Neutrophil (primary cell): Measurements from ENCODE around the gene ZNF117.
"Not testable (repeated sequence)": the region's sequence is repeated elsewhere in the genome, so short reads cannot be mapped to it uniquely, and the experiment has no call there.

Experiments used
- H3K27ac ChIP-seq: fragments of 200-600 bp; sonication (generic); 2 replicates; pipeline ENCODE4 v1.5.1; 2016; ENCODE audit warnings: mild to moderate bottlenecking, moderate library complexity
- H3K27me3 ChIP-seq: fragments of 200-600 bp; sonication (generic); 2 replicates; pipeline ENCODE4 v1.6.0; 2016; ENCODE audit warnings: mild to moderate bottlenecking
- H3K36me3 ChIP-seq: fragments of 200-600 bp; sonication (generic); 2 replicates; pipeline ENCODE4 v1.5.1; 2017
- H3K4me1 ChIP-seq, 2 experiments: fragments of 200-600 bp in 1 of 2; sonication (generic) in 1 of 2; 1 replicate in 1 of 2; 2 replicates in 1 of 2; pipeline versions ENCODE4 v1.5.1 to v1.6.1; 2013 to 2016; ENCODE audit warnings: low read depth in 1 of 2, low read length in 1 of 2, mild to moderate bottlenecking in 1 of 2, moderate library complexity in 1 of 2; ENCODE audit not compliant: control insufficient read depth in 1 of 2, insufficient read depth in 1 of 2
- H3K4me3 ChIP-seq, 2 experiments: fragments of 200-600 bp in 1 of 2; sonication (generic) in 1 of 2; 1 replicate in 1 of 2; 2 replicates in 1 of 2; pipeline ENCODE4 v1.5.1; 2013 to 2016; ENCODE audit warnings: low read depth in 1 of 2, low read length in 1 of 2, mild to moderate bottlenecking in 1 of 2, moderate library complexity in 1 of 2
- H3K9me3 ChIP-seq: fragments of 200-600 bp; sonication (generic); 2 replicates; pipeline ENCODE4 v1.5.1; 2016
- CTCF ChIP-seq: fragments of 200-600 bp; sonication (generic); IDR thresholded peaks from 2 replicates; pipeline ENCODE4 v1.5.1; 2016; ENCODE audit warnings: antibody characterized with exemption

ZNF117 gene

GRCh38 chr7:64990936-64991335 lies at the start of gene ZNF117:
Gene ZNF117 (minus strand): TSS chr7:64991036.
- peaks cover 35% of the 10 kb centered on the region for H3K9me3 ChIP-seq

DNA sequence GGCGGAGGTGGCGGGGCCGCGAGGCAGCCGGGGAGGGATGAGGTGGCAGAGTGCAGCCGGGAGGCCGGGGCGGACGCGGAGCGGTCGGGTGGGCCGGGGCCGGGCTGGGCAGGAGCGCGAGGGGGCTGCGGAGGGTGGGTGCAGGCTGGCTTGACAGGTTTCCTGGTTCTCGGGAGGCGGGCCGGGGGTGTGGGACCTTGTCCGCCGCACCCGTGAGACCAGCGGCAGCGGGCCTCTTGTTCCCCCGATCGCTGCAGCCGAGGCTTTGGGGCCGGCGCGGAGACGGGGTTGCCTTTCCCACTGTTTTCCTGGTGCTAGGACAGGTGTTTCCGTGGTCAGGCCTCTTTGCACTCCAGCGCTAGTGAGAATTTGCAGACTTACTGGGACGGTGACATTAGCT lies 47.9 kb upstream of the ZNF117 start:
- H3K36me3 ChIP-seq, H3K27me3 ChIP-seq, H3K9me3 ChIP-seq: not testable (repeated sequence)
- H3K4me1 ChIP-seq, result peaks cover 34 to 36% of the 10 kb centered on the region in 2 experiments
- H3K4me3 ChIP-seq, result peak overlapping the region; percentile 56 to 82
- peak overlapping the region; percentile 90 for H3K27ac ChIP-seq

More at GRCh38 chr7:64990936-64991335, at the start of gene ZNF117:
- no peaks in the 10 kb centered on the region for H3K27me3 ChIP-seq
- TF ChIP-seq CTCF, result no peak
- H3K36me3 ChIP-seq, result no peaks in the 10 kb centered on the region
- no peak within 1 kb of the TSS for H3K4me3 ChIP-seq
- peak within 1 kb of the TSS; percentile 26 for H3K27ac ChIP-seq
- H3K4me1 ChIP-seq, result no peaks in the 10 kb centered on the region

GRCh38 chr7:65037740-65038688 lies 47.2 kb upstream of the ZNF117 start:
- Histone ChIP-seq H3K36me3 (no peaks in the 10 kb centered on the region), H3K9me3 (no peaks in the 10 kb centered on the region), H3K27ac (peak overlapping the region; percentile 90), H3K27me3 (no peaks in the 10 kb centered on the region), H3K4me3 (peak overlapping the region; percentile 63 to 82), H3K4me1 (peaks cover 34 to 36% of the 10 kb centered on the region in 2 experiments)
- no peak for TF ChIP-seq CTCF

DNA sequence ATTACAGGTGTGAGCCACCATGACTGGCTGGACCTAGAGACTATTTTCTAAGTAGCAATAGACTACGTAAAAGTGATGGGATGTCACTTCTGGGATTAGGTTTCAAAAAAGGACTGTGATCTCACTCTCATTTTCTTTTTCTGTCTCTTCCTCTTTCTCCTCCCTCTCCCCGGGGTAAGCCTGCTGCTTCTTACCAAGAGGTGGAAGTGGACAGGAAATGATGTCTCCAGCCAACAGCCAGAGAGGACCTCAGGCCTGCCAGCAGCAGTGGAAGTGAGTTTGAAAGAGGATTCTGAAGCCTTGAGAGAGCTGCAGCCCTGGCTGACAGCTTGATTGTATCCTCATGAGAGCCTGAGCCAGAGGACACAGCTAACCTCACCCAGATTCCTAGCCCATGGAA lies 45.7 kb upstream of the ZNF117 start:
- not testable (repeated sequence) for H3K9me3 ChIP-seq, H3K36me3 ChIP-seq, H3K27me3 ChIP-seq
- Histone ChIP-seq H3K4me3 (peak overlapping the region; percentile 23 to 42), H3K4me1 (peaks cover 34 to 36% of the 10 kb centered on the region in 2 experiments), H3K27ac (peak overlapping the region; percentile 90)

GRCh38 chr7:65035469-65035868 lies 44.6 kb upstream of the ZNF117 start:
- H3K9me3 ChIP-seq, H3K27me3 ChIP-seq, H3K36me3 ChIP-seq: not testable (repeated sequence)
- peaks cover 34 to 36% of the 10 kb centered on the region in 2 experiments for H3K4me1 ChIP-seq
- H3K4me3 ChIP-seq, result peak overlapping the region; percentile 23 to 42
- H3K27ac ChIP-seq, result peak overlapping the region; percentile 90

DNA sequence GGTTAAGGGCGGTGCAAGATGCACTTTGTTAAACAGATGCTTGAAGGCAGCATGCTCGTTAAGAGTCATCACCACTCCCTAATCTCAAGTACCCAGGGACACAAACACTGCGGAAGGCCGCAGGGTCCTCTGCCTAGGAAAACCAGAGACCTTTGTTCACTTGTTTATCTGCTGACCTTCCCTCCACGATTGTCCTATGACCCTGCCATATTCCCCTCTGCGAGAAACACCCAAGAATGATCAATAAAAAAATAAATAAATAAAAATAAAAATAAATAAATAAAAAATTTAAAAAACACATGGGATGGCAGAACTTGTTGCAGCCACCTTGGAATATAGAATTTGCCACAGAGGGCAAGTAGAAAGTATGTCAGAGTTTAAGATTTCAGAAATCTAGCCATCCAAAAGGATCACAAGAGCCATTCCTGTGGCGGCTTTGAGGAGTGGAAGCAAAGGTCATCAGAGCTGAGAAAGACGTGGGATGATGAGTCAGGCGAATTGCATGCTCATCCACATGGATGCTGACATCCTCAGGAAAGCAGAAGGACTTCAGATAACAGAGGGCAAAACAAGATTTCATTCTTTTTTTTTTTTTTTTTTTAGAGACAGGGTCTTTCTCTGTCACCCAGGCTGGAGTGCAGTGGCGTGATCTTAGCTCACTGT lies 43.4 kb upstream of the ZNF117 start:
- not testable (repeated sequence) for H3K9me3 ChIP-seq, H3K36me3 ChIP-seq, H3K4me3 ChIP-seq, H3K27ac ChIP-seq, H3K27me3 ChIP-seq
- peaks cover 27 to 29% of the 10 kb centered on the region in 2 experiments for H3K4me1 ChIP-seq

- H3K27ac ChIP-seq, H3K4me3 ChIP-seq, H3K9me3 ChIP-seq, H3K36me3 ChIP-seq, H3K27me3 ChIP-seq: not testable (repeated sequence)
- H3K4me1 ChIP-seq, result peaks cover 22 to 23% of the 10 kb centered on the region in 2 experiments
Measured at GRCh38 chr7:65033391-65033790, 42.6 kb upstream of the ZNF117 start.

DNA sequence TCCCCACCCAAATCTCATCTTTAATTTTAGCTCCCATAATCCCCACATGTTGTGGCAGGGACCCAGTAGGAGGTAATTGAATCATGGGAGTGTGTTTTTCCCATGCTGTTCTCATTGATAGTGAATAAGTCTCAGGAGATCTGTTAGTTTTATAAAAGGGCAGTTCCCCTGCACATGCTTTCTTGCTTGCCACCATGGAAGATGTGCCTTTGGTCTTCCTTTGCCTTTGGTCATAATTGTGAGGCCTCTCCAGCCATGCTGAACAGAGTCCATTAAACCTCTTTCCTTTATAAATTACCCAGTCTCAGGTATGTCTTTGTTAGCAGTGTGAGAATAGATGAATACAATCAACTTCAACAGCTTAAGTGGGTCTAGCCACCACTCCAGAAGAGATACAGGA lies 34.2 kb upstream of the ZNF117 start:
- not testable (repeated sequence) for H3K4me3 ChIP-seq, H3K4me1 ChIP-seq, H3K9me3 ChIP-seq, H3K27ac ChIP-seq, H3K27me3 ChIP-seq, H3K36me3 ChIP-seq

DNA sequence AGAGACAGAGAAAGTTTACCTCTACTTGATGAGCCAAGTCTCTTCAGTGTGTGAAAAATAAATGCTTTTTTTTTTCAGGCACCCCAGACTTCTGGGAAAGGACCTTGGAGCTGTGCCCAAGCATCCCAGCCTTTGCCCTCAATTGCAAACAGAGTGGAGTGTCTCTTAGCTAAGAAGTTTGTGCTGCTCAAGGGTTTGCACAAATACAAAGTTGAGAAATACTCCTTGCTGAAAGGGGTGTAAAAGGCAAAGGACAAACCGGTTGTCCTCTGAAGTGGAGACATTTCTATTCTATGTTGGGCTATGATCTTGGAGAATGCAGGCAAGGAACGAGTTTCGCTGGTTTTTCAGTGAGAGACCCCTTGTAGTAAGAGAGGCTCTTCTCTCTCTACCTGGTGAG lies 30.1 kb upstream of the ZNF117 start:
- H3K4me1 ChIP-seq, H3K27me3 ChIP-seq, H3K4me3 ChIP-seq, H3K36me3 ChIP-seq, H3K9me3 ChIP-seq, H3K27ac ChIP-seq: not testable (repeated sequence)

DNA sequence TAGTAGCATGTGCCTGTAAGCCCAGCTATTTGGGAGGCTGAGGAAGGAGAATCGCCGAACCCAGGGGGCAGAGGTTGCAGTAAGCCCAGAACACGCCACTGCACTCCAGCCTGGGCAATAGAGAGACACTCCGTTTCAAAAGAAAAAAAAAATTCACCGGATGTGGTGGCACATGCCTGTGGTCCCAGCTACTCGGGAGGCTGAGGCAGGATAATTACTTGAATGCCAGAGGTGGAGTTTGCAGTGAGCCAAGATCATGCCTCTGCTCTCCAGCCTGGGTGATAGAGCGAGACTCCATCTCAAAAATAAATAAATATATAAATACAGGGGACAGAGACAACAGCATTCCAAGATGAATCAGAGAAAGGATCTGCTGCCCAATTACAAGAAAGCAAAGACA lies 19.0 kb upstream of the ZNF117 start:
- not testable (repeated sequence) for H3K27me3 ChIP-seq, H3K4me3 ChIP-seq, H3K27ac ChIP-seq, H3K36me3 ChIP-seq, H3K9me3 ChIP-seq
- H3K4me1 ChIP-seq, result peaks cover 19 to 20% of the 10 kb centered on the region in 2 experiments

- peaks cover 24 to 25% of the 10 kb centered on the region in 2 experiments for H3K4me1 ChIP-seq
- H3K36me3 ChIP-seq, H3K9me3 ChIP-seq, H3K4me3 ChIP-seq, H3K27me3 ChIP-seq, H3K27ac ChIP-seq: not testable (repeated sequence)
Measured at GRCh38 chr7:65009394-65009793, 18.6 kb upstream of the ZNF117 start.
